HG03175 (cell line): ENCODE data around the gene RSPH6A.
"Not testable (repeated sequence)": the region's sequence is repeated elsewhere in the genome, so short reads cannot be mapped to it uniquely, and the experiment has no call there.

Experiments
- ATAC-seq: cut with Tn5 transposase; IDR thresholded peaks from one replicate; pipeline ENCODE4 v1.9.1; 2021; ENCODE audit warnings: mild to moderate bottlenecking, moderate library complexity; ENCODE audit not compliant: unreplicated experiment

Gene RSPH6A

GRCh38 chr19:45767410-45767880 lies 47.7 kb downstream of the RSPH6A start:
- ATAC-seq: no peak

GRCh38 chr19:45766869-45767346 lies 48.2 kb downstream of the RSPH6A start:
- ATAC-seq: no peak

GRCh38 chr19:45766296-45766868 lies 48.7 kb downstream of the RSPH6A start:
- no peak for ATAC-seq

GRCh38 chr19:45765702-45766295 lies 49.3 kb downstream of the RSPH6A start:
- no peak for ATAC-seq

- no peak for ATAC-seq
Measured at GRCh38 chr19:45764945-45765701, 50.0 kb downstream of the RSPH6A start.

- ATAC-seq: no peak
Measured at GRCh38 chr19:45764475-45764874, 50.6 kb downstream of the RSPH6A start.

- ATAC-seq: no peak
Measured at GRCh38 chr19:45763691-45764294, 51.3 kb downstream of the RSPH6A start.

GRCh38 chr19:45762870-45763631 lies 52.1 kb downstream of the RSPH6A start:
- ATAC-seq: no peak

- ATAC-seq: no peak
Measured at GRCh38 chr19:45761714-45762113, 53.4 kb downstream of the RSPH6A start.

GRCh38 chr19:45758921-45759320 lies 56.2 kb downstream of the RSPH6A start:
- no peak for ATAC-seq

GRCh38 chr19:45757695-45758094 lies 57.4 kb downstream of the RSPH6A start:
- no peak for ATAC-seq

GRCh38 chr19:45754323-45754722 lies 60.8 kb downstream of the RSPH6A start:
- ATAC-seq: no peak

GRCh38 chr19:45753548-45753947 lies 61.6 kb downstream of the RSPH6A start:
- ATAC-seq: no peak

GRCh38 chr19:45752639-45753038 lies 62.5 kb downstream of the RSPH6A start:
- no peak for ATAC-seq

GRCh38 chr19:45751483-45751882 lies 63.6 kb downstream of the RSPH6A start:
- ATAC-seq: not testable (repeated sequence)

- ATAC-seq: no peak
Measured at GRCh38 chr19:45747513-45747912, 67.6 kb downstream of the RSPH6A start.

GRCh38 chr19:45746866-45747265 lies 68.2 kb downstream of the RSPH6A start:
- ATAC-seq: no peak
